ENCODE measurements around the gene STON2. TPM values are rescaled to one million over a fixed set of nuclear protein-coding genes. Genes with fewer than 3 reads are reported as not detected.

STON2 gene
- total and polyA plus RNA-seq, 4 donors: 1.9 to 30.0 (median 7.3) TPM

DNA sequence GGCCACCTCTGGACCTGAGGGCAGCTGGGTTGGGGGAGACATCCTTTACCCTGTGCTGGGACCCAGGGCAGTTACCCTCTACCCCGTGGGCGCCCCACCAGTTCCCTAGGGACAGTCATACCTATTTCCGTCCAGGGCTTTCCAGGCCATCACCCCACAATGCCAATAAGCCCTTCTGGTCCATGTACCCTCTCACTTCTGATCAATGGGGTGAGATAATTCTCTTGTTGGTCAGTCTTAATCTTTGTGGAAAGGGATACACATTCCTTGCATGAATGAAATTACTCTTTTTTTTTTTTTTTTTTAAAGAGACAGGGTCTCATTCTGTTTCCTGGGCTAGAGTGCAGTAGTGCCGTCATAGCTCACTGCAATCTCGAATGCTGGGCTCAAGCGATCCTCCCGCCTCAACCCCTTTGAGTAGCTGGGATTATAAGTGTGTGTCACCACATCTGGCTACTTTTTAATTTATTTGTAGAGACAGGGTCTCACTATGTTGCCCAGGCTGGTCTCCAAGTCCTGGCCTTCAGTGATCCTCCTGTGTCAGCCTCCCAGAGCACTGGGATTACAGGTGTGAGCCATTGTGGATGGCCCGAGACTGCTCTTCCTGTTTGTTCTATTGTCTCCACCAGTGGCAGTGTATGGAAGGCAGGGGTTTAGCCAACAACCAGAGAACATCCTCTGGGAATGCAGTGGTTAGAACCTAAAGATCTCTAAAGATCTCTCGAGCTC, 46.3 kb upstream of the STON2 start:
- TF ChIP-seq FOXA2 (IDR thresholded peaks at IDR 0.05) (no peak), FOXA1 (IDR thresholded peaks at IDR 0.05) (no peak), RAD21 (IDR thresholded peaks at IDR 0.05) (no peak), TAF1 (conservative IDR thresholded peaks at IDR 0.05) (no peak), ZBTB33 (IDR thresholded peaks at IDR 0.05) (no peak), REST (IDR thresholded peaks at IDR 0.05) (no peak), HNF4G (IDR thresholded peaks at IDR 0.05) (no peak), SP1 (IDR thresholded peaks at IDR 0.05) (no peak)
- TF ChIP-seq, protein P1, sequence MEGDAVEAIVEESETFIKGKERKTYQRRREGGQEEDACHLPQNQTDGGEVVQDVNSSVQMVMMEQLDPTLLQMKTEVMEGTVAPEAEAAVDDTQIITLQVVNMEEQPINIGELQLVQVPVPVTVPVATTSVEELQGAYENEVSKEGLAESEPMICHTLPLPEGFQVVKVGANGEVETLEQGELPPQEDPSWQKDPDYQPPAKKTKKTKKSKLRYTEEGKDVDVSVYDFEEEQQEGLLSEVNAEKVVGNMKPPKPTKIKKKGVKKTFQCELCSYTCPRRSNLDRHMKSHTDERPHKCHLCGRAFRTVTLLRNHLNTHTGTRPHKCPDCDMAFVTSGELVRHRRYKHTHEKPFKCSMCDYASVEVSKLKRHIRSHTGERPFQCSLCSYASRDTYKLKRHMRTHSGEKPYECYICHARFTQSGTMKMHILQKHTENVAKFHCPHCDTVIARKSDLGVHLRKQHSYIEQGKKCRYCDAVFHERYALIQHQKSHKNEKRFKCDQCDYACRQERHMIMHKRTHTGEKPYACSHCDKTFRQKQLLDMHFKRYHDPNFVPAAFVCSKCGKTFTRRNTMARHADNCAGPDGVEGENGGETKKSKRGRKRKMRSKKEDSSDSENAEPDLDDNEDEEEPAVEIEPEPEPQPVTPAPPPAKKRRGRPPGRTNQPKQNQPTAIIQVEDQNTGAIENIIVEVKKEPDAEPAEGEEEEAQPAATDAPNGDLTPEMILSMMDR (IDR thresholded peaks at IDR 0.05; ENCODE audit: low read depth, low read length, missing input control): no peak
- no peak for DNase-seq (ENCODE audit: low spot score)
- no peak overlapping the region for H3K9ac ChIP-seq (ENCODE audit: low read depth in 1 of 2, low read length in 2 of 2)
- peaks cover 0 to 2% (median 0%) of the 10 kb centered on the region in 4 donors for H3K36me3 ChIP-seq (ENCODE audit: control insufficient read depth in 4 of 4, insufficient read depth in 3 of 4, low read depth in 1 of 4, low read length in 3 of 4)
- no peaks in the 10 kb centered on the region for H3K9me3 ChIP-seq (ENCODE audit: control insufficient read depth in 4 of 4, low read length in 3 of 4)
- WGBS: 93% methylated on average over 9 of the region's 9 CpGs
- H3K4me3 ChIP-seq (ENCODE audit: low read depth in 1 of 3, low read length in 3 of 3): no peak overlapping the region
- no peak overlapping the region for H3K27ac ChIP-seq (ENCODE audit: low read depth in 1 of 2, low read length in 2 of 2)
- H3K4me1 ChIP-seq (ENCODE audit: control insufficient read depth in 4 of 4, insufficient read depth in 4 of 4, low read length in 3 of 4): peaks cover 0 to 8% (median 6%) of the 10 kb centered on the region in 4 donors
- H3K27me3 ChIP-seq (ENCODE audit: control insufficient read depth in 4 of 4, insufficient read depth in 4 of 4, low read length in 3 of 4): no peaks in the 10 kb centered on the region

DNA sequence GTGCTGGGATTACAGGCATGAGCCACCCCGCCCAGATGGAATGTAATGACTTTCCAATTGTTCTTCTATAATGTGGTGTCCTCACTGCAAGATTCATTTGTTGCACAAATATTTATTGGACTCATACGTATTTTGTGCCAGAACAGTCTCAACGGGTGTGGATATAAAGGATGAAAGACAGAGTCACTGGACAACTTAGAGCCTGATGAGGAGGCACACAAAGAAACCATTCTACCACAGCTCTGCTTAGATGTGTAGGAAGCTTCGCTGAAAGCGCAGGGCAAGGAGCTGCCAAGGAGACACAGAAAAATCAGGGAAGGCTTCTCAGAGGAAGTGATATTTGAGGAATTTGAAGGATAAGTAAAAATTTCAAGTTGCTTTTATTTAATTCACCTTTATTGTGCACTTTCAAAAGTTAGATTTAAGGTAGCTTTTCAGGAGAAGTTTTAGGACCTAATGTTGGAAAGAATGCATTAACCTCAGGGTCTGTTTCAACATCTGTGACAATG, 41.6 kb upstream of the STON2 start:
- Histone ChIP-seq H3K9me3 (ENCODE audit: control insufficient read depth in 4 of 4, low read length in 3 of 4) (no peaks in the 10 kb centered on the region), H3K9ac (ENCODE audit: low read depth in 1 of 2, low read length in 2 of 2) (no peak overlapping the region), H3K27me3 (ENCODE audit: control insufficient read depth in 4 of 4, insufficient read depth in 4 of 4, low read length in 3 of 4) (no peaks in the 10 kb centered on the region), H3K4me3 (ENCODE audit: low read depth in 1 of 3, low read length in 3 of 3) (no peak overlapping the region), H3K36me3 (ENCODE audit: control insufficient read depth in 4 of 4, insufficient read depth in 3 of 4, low read depth in 1 of 4, low read length in 3 of 4) (peaks cover 0 to 2% (median 0%) of the 10 kb centered on the region in 4 donors), H3K4me1 (ENCODE audit: control insufficient read depth in 4 of 4, insufficient read depth in 4 of 4, low read length in 3 of 4) (peaks cover 0 to 4% (median 3%) of the 10 kb centered on the region in 4 donors), H3K27ac (ENCODE audit: low read depth in 1 of 2, low read length in 2 of 2) (no peak overlapping the region)
- 90% methylated on average over 5 of the region's 5 CpGs for WGBS
- no peak for TF ChIP-seq ATF3 (IDR thresholded peaks at IDR 0.05)
- TF ChIP-seq NR2F2 (IDR thresholded peaks at IDR 0.05): no peak
- no peak for TF ChIP-seq GABPA (IDR thresholded peaks at IDR 0.05 in 1 of 2, conservative IDR thresholded peaks at IDR 0.05 in 1 of 2)
- TF ChIP-seq, protein P2, sequence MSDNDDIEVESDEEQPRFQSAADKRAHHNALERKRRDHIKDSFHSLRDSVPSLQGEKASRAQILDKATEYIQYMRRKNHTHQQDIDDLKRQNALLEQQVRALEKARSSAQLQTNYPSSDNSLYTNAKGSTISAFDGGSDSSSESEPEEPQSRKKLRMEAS (IDR thresholded peaks at IDR 0.05): no peak
- no peak for TF ChIP-seq RXRA (IDR thresholded peaks at IDR 0.05)
- no peak for TF ChIP-seq JUND (IDR thresholded peaks at IDR 0.05)
- no peak for TF ChIP-seq RAD21 (IDR thresholded peaks at IDR 0.05)
- TF ChIP-seq FOXA2 (IDR thresholded peaks at IDR 0.05): no peak
- TF ChIP-seq SP1 (IDR thresholded peaks at IDR 0.05): no peak
- no peak for TF ChIP-seq EGR1 (IDR thresholded peaks at IDR 0.05; ENCODE audit: low read depth in 2 of 2)
- TF ChIP-seq, protein P1 (IDR thresholded peaks at IDR 0.05; ENCODE audit: low read depth, low read length, missing input control): no peak
- no peak for TF ChIP-seq FOXA1 (IDR thresholded peaks at IDR 0.05)
- TF ChIP-seq HNF4A (conservative IDR thresholded peaks at IDR 0.05): no peak
- no peak for DNase-seq (ENCODE audit: low spot score)
